GM12873 (cell line): ENCODE data around the gene REEP3.

Experiments used
- CTCF ChIP-seq: IDR thresholded peaks from 2 replicates; pipeline ENCODE4 v1.5.1; 2012; ENCODE audit warnings: low read depth, mild to moderate bottlenecking, moderate library complexity, low read length, control low read depth; ENCODE audit not compliant: insufficient read depth; ENCODE audit errors: missing control alignments

Gene REEP3, protein sequence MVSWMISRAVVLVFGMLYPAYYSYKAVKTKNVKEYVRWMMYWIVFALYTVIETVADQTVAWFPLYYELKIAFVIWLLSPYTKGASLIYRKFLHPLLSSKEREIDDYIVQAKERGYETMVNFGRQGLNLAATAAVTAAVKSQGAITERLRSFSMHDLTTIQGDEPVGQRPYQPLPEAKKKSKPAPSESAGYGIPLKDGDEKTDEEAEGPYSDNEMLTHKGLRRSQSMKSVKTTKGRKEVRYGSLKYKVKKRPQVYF

DNA sequence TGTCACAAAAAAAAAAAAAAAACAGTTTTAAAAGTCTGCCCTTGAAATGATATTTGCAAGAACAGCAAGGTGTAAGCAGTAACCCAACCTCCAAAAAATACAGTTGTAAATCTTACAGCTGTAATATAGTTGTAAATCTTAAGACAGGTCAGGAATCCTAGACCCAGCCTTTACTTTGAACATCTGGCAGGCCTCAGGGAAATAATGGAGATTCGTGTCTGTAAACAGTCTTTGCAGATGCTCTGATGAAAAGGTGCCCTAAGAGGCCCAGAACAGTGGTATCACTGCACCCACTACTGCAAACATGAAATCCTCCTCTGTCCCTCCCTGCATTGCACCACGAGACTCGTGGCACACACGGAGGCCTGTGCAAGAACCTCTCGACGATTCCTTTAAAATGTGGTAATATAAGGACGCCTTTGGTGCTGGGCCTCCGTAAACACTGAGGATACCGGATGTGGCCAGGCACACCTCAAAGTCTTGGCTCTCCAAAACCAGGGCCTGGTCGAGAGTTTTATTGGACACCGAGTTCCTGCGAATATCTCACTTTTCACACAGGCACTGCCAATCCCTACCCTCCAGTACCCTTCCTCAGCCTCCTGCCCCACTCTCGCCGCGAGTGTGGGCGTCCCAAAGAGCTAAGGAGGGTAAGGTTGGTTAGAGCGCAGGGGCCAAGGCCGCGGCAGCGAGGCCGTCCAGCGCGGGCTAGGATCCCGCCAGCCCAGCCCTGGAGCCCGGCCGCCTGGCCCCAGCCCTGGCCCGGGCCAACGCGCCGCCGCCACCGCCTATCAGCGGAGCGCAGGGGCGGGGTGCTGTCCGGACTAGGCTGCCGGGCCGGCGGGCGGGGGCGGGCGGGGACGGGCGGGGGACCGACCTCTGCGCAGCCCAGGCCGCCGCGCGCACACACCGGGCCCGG lies at the start of gene REEP3:
Gene REEP3, plus strand, starts transcription at position 902 of the 916 bp plus-strand sequence. CDS start 145 bp downstream, outside the sequence.
- no peak for TF ChIP-seq CTCF

GRCh38 chr10:63474488-63474887 lies 46.7 kb upstream of the REEP3 start:
- no peak for TF ChIP-seq CTCF

- TF ChIP-seq CTCF: no peak
Observed at GRCh38 chr10:63477927-63478326, 43.3 kb upstream of the REEP3 start.

- TF ChIP-seq CTCF: no peak
Observed at GRCh38 chr10:63478564-63478963, 42.6 kb upstream of the REEP3 start.

GRCh38 chr10:63480237-63480636 lies 41.0 kb upstream of the REEP3 start:
- TF ChIP-seq CTCF: no peak

DNA sequence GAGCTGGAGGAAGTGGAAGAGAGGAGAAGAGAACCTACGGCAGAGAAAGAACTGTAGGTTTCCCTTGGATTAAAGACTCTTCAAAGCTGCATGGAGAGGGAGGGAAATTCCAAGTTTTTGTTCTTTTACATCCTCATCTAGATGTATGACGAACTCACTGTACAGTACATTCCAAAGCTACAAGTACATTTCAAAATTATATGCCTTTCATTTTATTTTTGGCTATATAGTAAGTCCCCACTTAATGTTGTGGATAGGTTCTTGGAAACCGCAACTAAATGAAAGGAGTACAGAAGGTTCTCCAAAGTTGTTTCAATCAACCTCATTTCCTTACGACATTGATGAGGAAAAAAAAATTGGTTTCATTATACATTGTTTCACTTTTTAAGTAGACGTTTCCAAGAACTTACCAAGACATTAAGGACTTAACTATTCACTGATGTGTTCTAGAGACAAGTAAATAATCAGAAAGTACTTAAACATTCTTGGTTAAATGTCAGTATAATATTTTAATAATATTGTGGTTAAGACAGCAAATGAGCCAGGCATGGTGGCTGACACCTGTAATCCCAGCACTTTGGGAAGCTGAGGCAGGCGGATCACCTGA lies 39.3 kb upstream of the REEP3 start:
- no peak for TF ChIP-seq CTCF

DNA sequence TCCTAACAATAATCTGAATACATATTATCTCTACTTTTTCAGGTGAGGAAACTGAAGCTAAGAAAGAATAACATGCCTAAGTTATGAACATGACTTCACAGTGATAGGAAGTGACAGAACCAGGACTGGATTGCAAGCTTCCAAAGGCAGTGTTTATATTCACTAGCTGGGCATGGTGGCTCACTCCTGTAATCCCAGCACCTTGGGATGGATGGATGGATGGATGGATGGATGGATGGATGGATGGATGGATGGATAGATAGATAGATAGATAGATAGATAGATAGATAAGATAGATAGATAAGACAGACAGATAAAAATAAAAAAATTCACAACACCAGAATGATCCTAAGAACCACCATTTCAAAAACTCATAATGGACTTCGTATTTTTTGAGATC lies 37.2 kb upstream of the REEP3 start:
- no peak for TF ChIP-seq CTCF
